GM12801 (cell line): ENCODE results near the gene SPIC.

ENCODE experiments used
- TF ChIP-seq, protein P1 (sequence below): IDR thresholded peaks from one replicate; pipeline ENCODE4 v1.5.1; 2011; ENCODE audit warnings: control low read depth; ENCODE audit not compliant: insufficient read length; ENCODE audit errors: extremely low read depth

The SPIC gene

GRCh38 chr12:101474711-101475386 lies at the start of gene SPIC:
SPIC (plus strand) TSS chr12:101475336; CDS start chr12:101476905, 1,569 bp downstream.
- TF ChIP-seq, protein P1, sequence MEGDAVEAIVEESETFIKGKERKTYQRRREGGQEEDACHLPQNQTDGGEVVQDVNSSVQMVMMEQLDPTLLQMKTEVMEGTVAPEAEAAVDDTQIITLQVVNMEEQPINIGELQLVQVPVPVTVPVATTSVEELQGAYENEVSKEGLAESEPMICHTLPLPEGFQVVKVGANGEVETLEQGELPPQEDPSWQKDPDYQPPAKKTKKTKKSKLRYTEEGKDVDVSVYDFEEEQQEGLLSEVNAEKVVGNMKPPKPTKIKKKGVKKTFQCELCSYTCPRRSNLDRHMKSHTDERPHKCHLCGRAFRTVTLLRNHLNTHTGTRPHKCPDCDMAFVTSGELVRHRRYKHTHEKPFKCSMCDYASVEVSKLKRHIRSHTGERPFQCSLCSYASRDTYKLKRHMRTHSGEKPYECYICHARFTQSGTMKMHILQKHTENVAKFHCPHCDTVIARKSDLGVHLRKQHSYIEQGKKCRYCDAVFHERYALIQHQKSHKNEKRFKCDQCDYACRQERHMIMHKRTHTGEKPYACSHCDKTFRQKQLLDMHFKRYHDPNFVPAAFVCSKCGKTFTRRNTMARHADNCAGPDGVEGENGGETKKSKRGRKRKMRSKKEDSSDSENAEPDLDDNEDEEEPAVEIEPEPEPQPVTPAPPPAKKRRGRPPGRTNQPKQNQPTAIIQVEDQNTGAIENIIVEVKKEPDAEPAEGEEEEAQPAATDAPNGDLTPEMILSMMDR = no peak

DNA sequence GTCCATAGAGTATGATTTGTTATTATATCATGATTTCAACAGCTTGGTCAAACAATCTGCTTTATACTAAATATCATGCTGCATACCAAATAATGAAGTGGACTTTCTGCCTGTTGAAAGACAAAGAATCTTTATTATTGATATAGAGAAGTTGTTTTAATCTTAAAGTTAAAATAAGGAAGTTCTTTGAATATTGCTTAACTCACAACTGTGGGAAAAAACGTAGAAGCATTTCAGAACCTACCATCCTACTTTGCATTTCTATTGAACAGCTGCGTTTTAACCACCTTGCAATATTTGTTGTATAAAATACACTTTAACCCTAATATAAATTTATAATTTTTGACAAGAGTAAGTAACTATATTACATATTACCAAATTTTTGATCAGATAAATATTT lies 44.7 kb upstream of the SPIC start:
- TF ChIP-seq, protein P1 = no peak

GRCh38 chr12:101436136-101436535 lies 39.0 kb upstream of the SPIC start:
- TF ChIP-seq, protein P1 = no peak

DNA sequence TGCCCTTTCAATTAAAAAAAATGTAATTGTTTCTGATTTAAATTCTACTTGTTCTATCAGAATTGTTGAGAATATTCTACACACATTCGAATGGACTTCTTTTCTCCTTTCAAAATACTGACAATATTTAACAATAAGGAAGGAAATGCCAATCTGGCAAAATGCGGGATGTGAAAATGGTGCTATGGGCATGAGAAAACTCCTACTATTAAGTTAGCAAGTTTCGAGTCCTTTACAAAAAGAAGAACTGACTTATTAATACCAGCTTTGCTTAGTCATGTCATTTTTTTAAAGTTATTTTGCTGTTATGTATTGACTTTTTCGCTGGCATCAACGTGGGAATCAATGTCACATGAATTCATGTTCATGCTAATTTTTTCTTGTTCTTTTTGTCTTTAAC lies 35.9 kb upstream of the SPIC start:
- TF ChIP-seq, protein P1 = no peak

- TF ChIP-seq, protein P1 = no peak
These were observed 33.5 kb upstream of the SPIC start for GRCh38 chr12:101441461-101442224.

DNA sequence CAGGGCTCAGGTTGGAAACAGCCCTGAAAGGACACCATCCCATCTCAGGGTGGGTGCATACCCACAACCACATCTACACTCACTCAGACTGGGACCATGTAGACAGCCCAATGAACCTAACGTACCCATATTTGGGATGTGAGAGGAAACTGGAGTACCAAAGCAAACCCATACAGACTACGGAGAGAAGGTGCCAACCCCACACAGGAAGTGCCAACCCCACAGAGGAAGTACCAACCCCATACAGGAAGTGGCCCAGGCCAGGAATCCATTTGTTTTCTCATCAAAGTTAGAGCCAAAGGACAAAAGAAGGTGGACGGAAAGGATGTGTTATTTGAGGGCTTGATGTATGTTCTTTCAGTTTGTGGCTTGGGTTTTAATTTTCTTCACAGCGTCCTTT lies 19.5 kb upstream of the SPIC start:
- TF ChIP-seq, protein P1 = no peak

DNA sequence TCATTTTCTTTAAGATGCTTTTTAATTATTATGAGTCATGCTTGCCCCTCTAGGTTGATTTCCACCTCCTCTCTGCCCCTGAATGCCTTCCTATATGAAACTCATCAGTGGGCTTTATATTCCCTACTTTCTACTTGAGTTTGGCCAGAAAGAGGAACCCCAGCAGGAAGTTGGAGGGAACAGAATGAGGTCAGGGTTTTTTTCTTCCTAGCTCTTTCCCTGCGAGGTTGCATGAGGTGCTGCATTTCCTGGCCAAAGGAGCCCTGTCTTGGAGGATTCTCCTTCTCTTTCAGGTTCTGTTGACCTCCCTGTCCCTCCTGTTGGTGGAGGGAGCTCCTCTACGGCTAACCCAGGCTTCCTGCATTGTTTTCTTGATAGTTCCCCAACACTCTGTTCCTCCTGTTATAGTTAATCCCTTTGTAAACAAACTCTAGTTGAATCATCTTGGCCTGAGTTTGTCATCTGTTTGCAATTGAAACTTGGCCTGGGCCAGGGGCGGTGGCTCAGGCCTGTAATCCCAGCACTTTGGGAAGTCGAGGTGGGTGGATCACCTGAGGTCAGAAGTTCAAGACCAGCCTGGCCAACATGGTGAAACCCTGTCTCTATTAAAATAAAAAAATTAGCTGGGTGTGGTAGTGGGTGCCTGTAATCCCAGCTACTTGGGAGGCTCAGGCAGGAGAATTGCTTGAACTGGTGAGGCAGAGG lies 15.3 kb upstream of the SPIC start:
- TF ChIP-seq, protein P1 = no peak
